Measurements from ENCODE around the gene ERCC5. TPM values are rescaled to one million over a fixed set of nuclear protein-coding genes. Genes with fewer than 3 reads are reported as not detected.

The ERCC5 gene
- total and polyA plus RNA-seq, 9 of the 15 experiments (the other 6 are each of a cell fraction or from before 2014, with no cell fraction given): 7.4 to 43.1 (median 33.9) TPM

DNA sequence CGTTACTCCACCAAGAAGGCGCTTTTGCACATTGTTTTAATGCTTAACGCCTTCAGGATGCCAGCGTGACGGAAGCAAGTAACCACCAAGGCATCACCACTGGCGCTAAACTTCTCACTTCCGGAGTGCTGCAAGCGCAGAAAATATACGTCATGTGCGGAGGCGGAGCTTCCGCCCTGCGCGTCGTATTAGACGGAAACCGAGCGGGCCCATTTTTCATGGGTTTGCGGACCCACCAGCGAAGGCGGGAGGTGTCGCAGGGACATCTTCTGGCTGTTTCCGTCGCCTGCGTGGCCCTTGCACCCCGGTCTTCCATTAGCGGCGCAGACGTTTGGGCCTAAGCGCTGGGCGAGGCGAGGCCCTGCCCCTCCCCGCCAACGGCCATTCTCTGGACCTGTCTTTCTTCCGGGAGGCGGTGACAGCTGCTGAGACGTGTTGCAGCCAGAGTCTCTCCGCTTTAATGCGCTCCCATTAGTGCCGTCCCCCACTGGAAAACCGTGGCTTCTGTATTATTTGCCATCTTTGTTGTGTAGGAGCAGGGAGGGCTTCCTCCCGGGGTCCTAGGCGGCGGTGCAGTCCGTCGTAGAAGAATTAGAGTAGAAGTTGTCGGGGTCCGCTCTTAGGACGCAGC lies at the start of gene ERCC5 (continued):
- TF ChIP-seq, protein P1, sequence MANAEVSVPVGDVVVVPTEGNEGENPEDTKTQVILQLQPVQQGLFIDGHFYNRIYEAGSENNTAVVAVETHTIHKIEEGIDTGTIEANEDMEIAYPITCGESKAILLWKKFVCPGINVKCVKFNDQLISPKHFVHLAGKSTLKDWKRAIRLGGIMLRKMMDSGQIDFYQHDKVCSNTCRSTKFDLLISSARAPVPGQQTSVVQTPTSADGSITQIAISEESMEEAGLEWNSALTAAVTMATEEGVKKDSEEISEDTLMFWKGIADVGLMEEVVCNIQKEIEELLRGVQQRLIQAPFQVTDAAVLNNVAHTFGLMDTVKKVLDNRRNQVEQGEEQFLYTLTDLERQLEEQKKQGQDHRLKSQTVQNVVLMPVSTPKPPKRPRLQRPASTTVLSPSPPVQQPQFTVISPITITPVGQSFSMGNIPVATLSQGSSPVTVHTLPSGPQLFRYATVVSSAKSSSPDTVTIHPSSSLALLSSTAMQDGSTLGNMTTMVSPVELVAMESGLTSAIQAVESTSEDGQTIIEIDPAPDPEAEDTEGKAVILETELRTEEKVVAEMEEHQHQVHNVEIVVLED (CRISPR knock-in tag; IDR thresholded peaks at IDR 0.05): peak; percentile 61; the same call in 1 of the 2 replicates
- no peak; the same call in 1 of the 2 replicates for TF ChIP-seq SMAD4 (CRISPR knock-in tag; conservative IDR thresholded peaks at IDR 0.05)
- TF ChIP-seq ZNF778 (CRISPR knock-in tag; IDR thresholded peaks at IDR 0.05): no peak
- TF ChIP-seq ETV1 (tag; conservative IDR thresholded peaks at IDR 0.05; ENCODE audit: low read depth): peak; percentile 91
- peak; percentile 20; the same call in 1 of the 2 replicates for TF ChIP-seq ZBTB7A (IDR thresholded peaks at IDR 0.05; ENCODE audit: borderline replicate concordance, control insufficient read depth, low read depth, low read length)
- no peak for TF ChIP-seq MIER1 (IDR thresholded peaks at IDR 0.05; ENCODE audit: low read depth)
- TF ChIP-seq SRF (CRISPR knock-in tag; IDR thresholded peaks at IDR 0.05): no peak
- TF ChIP-seq BACH1 (tag; IDR thresholded peaks at IDR 0.05): no peak
- TF ChIP-seq THRAP3 (IDR thresholded peaks at IDR 0.05; ENCODE audit: borderline replicate concordance): no peak
- TF ChIP-seq ZNF253 (CRISPR knock-in tag; conservative IDR thresholded peaks at IDR 0.05): no peak
- no peak for TF ChIP-seq RBM17 (IDR thresholded peaks at IDR 0.05; ENCODE audit: borderline replicate concordance, low read depth, low read length)
- peak in 1 of 2 experiments; percentile 17; a peak in 1 of 4 replicates for TF ChIP-seq TEAD1 (CRISPR knock-in tag; IDR thresholded peaks at IDR 0.05)
- peak; percentile 77 to 80 for TF ChIP-seq NRF1 (conservative IDR thresholded peaks at IDR 0.05 in 1 of 2, IDR thresholded peaks at IDR 0.05 in 1 of 2)
- TF ChIP-seq DNMT1 (IDR thresholded peaks at IDR 0.05): no peak
- no peak for TF ChIP-seq ZNF263 (CRISPR knock-in tag; IDR thresholded peaks at IDR 0.05; ENCODE audit: borderline replicate concordance)
- TF ChIP-seq TBP (optimal IDR thresholded peaks at IDR 0.05; ENCODE audit: low read depth, low read length): peak; percentile 59
- TF ChIP-seq MCM5 (IDR thresholded peaks at IDR 0.05; ENCODE audit: low read depth): no peak
- TF ChIP-seq, protein P2, sequence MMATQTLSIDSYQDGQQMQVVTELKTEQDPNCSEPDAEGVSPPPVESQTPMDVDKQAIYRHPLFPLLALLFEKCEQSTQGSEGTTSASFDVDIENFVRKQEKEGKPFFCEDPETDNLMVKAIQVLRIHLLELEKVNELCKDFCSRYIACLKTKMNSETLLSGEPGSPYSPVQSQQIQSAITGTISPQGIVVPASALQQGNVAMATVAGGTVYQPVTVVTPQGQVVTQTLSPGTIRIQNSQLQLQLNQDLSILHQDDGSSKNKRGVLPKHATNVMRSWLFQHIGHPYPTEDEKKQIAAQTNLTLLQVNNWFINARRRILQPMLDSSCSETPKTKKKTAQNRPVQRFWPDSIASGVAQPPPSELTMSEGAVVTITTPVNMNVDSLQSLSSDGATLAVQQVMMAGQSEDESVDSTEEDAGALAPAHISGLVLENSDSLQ (IDR thresholded peaks at IDR 0.05): peak; percentile 81
- TF ChIP-seq, protein P3, sequence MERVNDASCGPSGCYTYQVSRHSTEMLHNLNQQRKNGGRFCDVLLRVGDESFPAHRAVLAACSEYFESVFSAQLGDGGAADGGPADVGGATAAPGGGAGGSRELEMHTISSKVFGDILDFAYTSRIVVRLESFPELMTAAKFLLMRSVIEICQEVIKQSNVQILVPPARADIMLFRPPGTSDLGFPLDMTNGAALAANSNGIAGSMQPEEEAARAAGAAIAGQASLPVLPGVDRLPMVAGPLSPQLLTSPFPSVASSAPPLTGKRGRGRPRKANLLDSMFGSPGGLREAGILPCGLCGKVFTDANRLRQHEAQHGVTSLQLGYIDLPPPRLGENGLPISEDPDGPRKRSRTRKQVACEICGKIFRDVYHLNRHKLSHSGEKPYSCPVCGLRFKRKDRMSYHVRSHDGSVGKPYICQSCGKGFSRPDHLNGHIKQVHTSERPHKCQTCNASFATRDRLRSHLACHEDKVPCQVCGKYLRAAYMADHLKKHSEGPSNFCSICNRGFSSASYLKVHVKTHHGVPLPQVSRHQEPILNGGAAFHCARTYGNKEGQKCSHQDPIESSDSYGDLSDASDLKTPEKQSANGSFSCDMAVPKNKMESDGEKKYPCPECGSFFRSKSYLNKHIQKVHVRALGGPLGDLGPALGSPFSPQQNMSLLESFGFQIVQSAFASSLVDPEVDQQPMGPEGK (CRISPR knock-in tag; IDR thresholded peaks at IDR 0.05; ENCODE audit: borderline replicate concordance): no peak
- TF ChIP-seq KAT2B (IDR thresholded peaks at IDR 0.05; ENCODE audit: low read depth, low read length): no peak
- peak in 1 of 2 experiments; percentile 47; a peak in 1 of 4 replicates for TF ChIP-seq HDAC1 (IDR thresholded peaks at IDR 0.05)
- TF ChIP-seq, protein P4, sequence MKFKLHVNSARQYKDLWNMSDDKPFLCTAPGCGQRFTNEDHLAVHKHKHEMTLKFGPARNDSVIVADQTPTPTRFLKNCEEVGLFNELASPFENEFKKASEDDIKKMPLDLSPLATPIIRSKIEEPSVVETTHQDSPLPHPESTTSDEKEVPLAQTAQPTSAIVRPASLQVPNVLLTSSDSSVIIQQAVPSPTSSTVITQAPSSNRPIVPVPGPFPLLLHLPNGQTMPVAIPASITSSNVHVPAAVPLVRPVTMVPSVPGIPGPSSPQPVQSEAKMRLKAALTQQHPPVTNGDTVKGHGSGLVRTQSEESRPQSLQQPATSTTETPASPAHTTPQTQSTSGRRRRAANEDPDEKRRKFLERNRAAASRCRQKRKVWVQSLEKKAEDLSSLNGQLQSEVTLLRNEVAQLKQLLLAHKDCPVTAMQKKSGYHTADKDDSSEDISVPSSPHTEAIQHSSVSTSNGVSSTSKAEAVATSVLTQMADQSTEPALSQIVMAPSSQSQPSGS (CRISPR knock-in tag; IDR thresholded peaks at IDR 0.05): no peak

Data from K562 (cell line).